HG02763 (cell line): ENCODE measurements around the gene GNB1L.
A peak's percentile ranks its signal among the peaks of the same experiment; 100 is the strongest.

Experiments
- ATAC-seq: cut with Tn5 transposase; IDR thresholded peaks from one replicate; pipeline ENCODE4 v1.9.1; 2021; ENCODE audit warnings: mild to moderate bottlenecking, moderate library complexity; ENCODE audit not compliant: unreplicated experiment

Gene GNB1L

GRCh38 chr22:19865141-19865829 is 10.6 kb upstream of the GNB1L start:
- no peak for ATAC-seq

DNA sequence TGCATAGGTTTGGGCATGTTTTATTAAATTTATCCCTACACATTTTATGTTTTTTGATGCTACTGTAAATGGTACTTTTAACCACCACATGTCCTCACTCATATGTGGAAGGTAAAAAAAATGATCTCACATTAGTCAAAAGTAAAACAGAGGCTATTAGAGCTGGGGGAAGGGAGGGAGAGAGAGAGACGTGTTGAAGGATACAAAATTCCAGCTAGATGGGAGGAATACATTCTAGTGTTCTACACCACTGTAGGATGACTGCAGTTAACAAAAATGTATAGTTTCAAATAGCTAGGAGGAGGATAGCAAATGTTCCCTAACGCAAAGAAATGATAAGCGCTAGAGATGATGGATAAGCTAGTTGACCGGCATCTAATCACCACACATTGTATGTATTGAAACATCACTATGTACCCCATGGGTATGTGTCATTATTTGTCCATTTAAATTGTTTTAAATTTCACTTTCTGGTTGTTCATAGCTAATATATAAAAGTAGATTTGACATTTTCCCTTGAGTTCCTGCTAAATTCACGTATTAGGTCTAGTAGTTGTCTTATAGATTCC is 9.9 kb upstream of the GNB1L start:
- no peak for ATAC-seq

DNA sequence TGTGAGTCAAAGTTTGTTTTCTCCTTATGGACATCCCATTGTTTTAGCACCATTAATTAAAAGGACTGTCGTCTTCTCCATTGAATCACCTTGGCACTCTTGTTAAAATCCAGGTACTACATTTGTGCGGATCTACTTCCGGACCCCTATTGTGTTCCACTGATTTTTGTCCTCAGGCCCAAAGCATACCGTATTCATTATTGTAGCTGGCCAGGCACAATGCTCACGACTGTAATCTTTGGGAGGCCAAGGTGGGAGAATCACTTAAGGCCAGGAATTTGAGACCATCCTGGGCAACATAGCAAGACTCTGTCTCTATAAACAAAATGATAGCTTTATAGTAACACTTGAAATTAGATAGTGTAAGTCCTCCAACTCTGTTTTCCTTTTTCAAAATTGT is 8.9 kb upstream of the GNB1L start:
- ATAC-seq: no peak

- ATAC-seq: no peak
Observed at GRCh38 chr22:19862619-19863246, 8.1 kb upstream of the GNB1L start.

- ATAC-seq: no peak
Observed at GRCh38 chr22:19859861-19860510, 5.3 kb upstream of the GNB1L start.

- ATAC-seq: no peak
Observed at GRCh38 chr22:19857382-19857781, 2.7 kb upstream of the GNB1L start.

- ATAC-seq: peak; percentile 15
Observed at GRCh38 chr22:19855504-19856409, 1.1 kb upstream of the GNB1L start.

GRCh38 chr22:19853879-19854777 is 546 bp downstream of the GNB1L start:
- ATAC-seq: peak; percentile 5

- ATAC-seq: no peak
Observed at GRCh38 chr22:19853058-19853878, 1.4 kb downstream of the GNB1L start.

DNA sequence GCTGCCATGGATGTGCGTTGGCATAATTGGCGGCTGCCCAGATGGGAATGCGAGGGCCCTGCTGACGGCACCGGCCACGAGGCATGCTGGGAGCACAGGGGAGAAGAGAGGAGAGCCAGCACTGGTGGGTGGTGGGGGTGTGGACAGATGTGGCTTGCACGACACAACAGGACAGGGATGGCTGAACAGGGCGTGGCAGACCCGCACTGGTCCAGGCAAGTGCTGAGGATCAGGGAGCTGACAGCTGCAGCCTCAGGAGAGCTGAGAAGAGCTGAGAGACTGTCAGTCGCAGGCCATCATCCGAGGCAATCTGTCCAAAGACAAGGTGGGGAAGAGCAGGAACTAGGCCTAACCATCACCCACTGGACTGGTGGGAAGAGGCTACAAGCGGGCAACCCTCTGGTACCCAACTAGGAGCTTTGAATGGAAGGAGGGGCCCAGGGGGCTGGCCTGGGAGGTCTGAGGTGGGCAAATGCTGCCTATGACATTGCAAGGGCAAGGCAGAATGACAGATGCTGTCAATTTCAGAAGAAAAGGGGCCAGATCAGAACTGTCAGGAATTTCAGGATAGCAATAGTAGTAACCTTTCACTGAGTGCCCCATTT is 2.4 kb downstream of the GNB1L start:
- no peak for ATAC-seq

DNA sequence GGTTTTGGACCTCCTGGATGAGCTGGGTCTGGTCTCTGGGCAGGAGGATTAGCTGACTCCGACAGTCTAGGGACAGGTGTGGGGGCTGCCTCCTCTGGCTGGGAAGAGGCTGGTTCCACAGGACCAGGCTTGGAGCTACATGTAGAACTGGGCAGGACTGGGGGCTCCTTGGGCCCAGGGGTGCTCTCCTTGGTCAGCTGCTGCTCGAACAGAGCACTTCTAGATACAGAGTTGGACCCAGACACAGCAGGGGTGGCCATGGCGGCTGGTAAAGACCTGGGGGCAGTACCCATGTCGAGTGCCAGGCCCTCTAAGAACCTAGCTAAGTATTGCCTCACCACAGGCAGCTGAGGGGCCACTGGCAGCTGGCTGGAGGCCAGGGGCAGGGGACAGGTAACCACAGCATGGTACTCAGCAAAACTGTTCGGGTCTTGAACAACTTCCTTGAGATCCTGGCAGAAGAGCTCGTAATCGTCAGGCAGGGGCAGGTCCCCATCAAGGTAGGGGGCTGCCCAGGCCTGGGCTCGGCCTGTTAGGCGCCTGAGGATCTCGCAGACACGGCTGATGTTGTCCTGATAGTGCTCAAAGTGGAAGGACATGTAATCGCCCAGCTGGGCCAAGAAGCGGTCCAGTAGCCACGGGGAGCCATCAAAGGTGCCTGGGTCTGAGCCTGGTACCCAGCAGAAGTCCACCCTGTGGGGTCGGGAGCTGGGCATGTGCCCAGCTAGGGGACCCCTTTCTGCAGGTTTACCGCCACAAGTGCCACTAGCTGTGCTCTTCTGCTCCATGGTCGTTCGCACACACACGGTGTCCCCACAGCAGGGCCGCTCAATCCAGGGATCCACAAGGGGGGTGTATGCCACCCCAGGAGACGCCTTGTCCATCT is 3.1 kb downstream of the GNB1L start:
- no peak for ATAC-seq

GRCh38 chr22:19850763-19851109 is 3.9 kb downstream of the GNB1L start:
- ATAC-seq: no peak

DNA sequence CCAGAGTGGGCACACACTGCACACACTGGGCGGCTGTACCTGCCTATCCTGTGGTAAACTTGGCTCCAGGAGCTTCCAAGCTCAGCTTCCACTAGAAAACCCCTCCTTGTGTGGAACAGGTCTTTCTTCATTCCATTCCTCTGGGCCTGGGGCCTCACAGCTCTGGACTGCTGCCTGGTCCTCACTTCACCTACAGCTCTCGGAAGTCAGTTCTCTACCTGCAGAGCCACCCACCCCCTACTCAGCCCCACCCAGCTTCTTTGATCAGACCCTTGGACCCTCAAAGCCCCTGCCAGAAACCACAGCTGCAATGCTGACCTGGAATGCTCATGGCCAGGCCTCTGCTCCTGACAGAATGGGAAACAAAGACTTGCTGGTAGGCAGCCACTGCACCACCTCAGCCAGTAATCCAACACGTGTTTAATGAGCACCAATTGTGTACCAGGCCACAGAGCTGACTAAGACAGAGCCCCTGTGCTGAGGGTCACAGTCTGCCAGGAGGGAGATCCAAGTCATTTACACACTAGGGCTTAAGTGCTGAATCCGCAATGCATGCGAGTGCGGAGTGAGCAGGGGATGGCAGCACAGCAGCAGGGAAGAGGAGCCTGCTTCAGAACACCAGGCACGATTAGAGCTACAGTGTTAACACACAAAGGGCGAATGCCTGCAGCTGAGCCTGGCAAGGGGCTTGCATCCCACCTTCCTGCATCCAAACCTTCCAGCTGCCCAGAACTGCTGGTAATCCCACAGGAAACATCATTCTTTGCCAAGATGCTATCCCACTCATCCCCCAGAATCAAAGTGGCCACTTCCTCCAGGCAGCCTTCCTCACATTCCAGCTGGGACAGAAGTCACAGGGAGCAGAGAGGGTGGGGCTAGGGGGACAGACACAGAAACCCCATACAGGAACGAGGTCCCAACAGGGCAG is 4.6 kb downstream of the GNB1L start:
- ATAC-seq: no peak

- ATAC-seq: no peak
Observed at GRCh38 chr22:19848298-19849224, 6.1 kb downstream of the GNB1L start.

DNA sequence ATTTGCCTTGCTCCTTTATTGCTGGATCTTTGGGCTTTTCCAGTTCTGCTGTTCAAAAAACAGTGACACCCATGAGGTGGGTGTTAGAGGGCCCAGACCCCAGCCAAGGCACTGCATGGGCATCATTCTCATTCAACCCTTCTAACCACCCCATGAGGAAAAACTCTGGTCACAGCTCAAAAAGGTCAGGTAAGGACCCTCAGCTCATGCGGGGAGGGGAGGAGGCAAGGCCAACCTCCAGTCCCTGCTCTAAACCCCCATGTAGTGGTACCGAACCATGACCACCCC is 7.4 kb downstream of the GNB1L start:
- ATAC-seq: no peak
